ENCODE results near the gene DNAAF2. TPM values are rescaled to one million over a fixed set of nuclear protein-coding genes. Genes with fewer than 3 reads are reported as not detected.

The DNAAF2 gene
- total and polyA plus RNA-seq, 2 of the 13 experiments (the other 11 are each of a cell fraction or from before 2014, with no cell fraction given), result 6.1 to 13.6 TPM

GRCh38 chr14:49620182-49621113 is 14.6 kb downstream of the DNAAF2 start, which contains the start of the genes MGAT2 and RPL36AL (continued):
- peak; percentile 37; the same call in 1 of the 2 replicates for TF ChIP-seq ZBTB39 (CRISPR knock-in tag; IDR thresholded peaks at IDR 0.05)
- no peak for TF ChIP-seq ZNF660 (CRISPR knock-in tag; IDR thresholded peaks at IDR 0.05; ENCODE audit: borderline replicate concordance, low read depth)
- TF ChIP-seq AGO1 (IDR thresholded peaks at IDR 0.05; ENCODE audit: low read depth, low read length, poor library complexity, severe bottlenecking), result no peak
- TF ChIP-seq RCOR2 (CRISPR knock-in tag; IDR thresholded peaks at IDR 0.05), result no peak
- 0 out of 2 replicates have a peak, but pooled peaks have one; percentile 55 for TF ChIP-seq ZBTB34 (CRISPR knock-in tag; IDR thresholded peaks at IDR 0.05)
- TF ChIP-seq ZFP37 (CRISPR knock-in tag; IDR thresholded peaks at IDR 0.05; ENCODE audit: borderline replicate concordance), result no peak
- peak; percentile 82 for TF ChIP-seq KLF6 (CRISPR knock-in tag; IDR thresholded peaks at IDR 0.05)
- TF ChIP-seq SMAD3 (CRISPR knock-in tag; IDR thresholded peaks at IDR 0.05), result peak; percentile 56; the same call in 1 of the 2 replicates
- TF ChIP-seq ZNF780A (CRISPR knock-in tag; IDR thresholded peaks at IDR 0.05), result no peak
- peak; percentile 72 for TF ChIP-seq ZNF350 (CRISPR knock-in tag; IDR thresholded peaks at IDR 0.05; ENCODE audit: borderline replicate concordance, low read depth)
- no peak; the same call in 1 of the 2 replicates for TF ChIP-seq CCDC6 (CRISPR knock-in tag; IDR thresholded peaks at IDR 0.05)
- no peak for TF ChIP-seq MAF1 (CRISPR knock-in tag; IDR thresholded peaks at IDR 0.05; ENCODE audit: borderline replicate concordance)
- TF ChIP-seq TSC22D2 (CRISPR knock-in tag; IDR thresholded peaks at IDR 0.05; ENCODE audit: borderline replicate concordance), result no peak
- no peak for TF ChIP-seq ZNF776 (CRISPR knock-in tag; IDR thresholded peaks at IDR 0.05)
- peak; percentile 7; the same call in 1 of the 2 replicates for TF ChIP-seq MNT (IDR thresholded peaks at IDR 0.05)
- TF ChIP-seq SMAD1 (CRISPR knock-in tag; IDR thresholded peaks at IDR 0.05; ENCODE audit: borderline replicate concordance, low read depth), result no peak
- no peak for TF ChIP-seq DDIT3 (CRISPR knock-in tag; IDR thresholded peaks at IDR 0.05)
- TF ChIP-seq ZNF879 (CRISPR knock-in tag; IDR thresholded peaks at IDR 0.05), result no peak
- TF ChIP-seq ATF4 (CRISPR knock-in tag; IDR thresholded peaks at IDR 0.05), result no peak
- TF ChIP-seq ZNF547 (CRISPR knock-in tag; IDR thresholded peaks at IDR 0.05), result peak; percentile 68; the same call in 1 of the 2 replicates
- no peak for TF ChIP-seq ZNF567 (CRISPR knock-in tag; IDR thresholded peaks at IDR 0.05; ENCODE audit: borderline replicate concordance)
- no peak for TF ChIP-seq ZNF891 (CRISPR knock-in tag; IDR thresholded peaks at IDR 0.05)
- no peak; the same call in 1 of the 2 replicates for TF ChIP-seq PPARG (CRISPR knock-in tag; conservative IDR thresholded peaks at IDR 0.05)
